Activated CD4-positive, alpha-beta T cell treated with anti-CD3 and anti-CD28 coated beads, Interleukin-2, Interleukin-6, amounts not matched to agents 100 ng/mL and 50 ng/mL, durations not matched to agents 16 hours and 8 hours (primary cell): ENCODE data around the gene LIN54.
"Not testable (repeated sequence)": the region's sequence is repeated elsewhere in the genome, so short reads cannot be mapped to it uniquely, and the experiment has no call there.

ENCODE experiments used
- DNase-seq: peaks from one replicate; pipeline ENCODE4 v3.0.0-alpha.2; 2020

Gene LIN54

GRCh38 chr4:82930848-82931755 is 79.5 kb downstream of the LIN54 start:
- no peak for DNase-seq

GRCh38 chr4:82921795-82922194 is 88.8 kb downstream of the LIN54 start:
- DNase-seq = no peak

- no peak for DNase-seq
Measured at GRCh38 chr4:82919386-82919785, 91.2 kb downstream of the LIN54 start.

- DNase-seq = no peak
Measured at GRCh38 chr4:82918091-82918490, 92.5 kb downstream of the LIN54 start.

GRCh38 chr4:82913968-82914367 is 96.7 kb downstream of the LIN54 start:
- DNase-seq = not testable (repeated sequence)

- DNase-seq = no peak
Measured at GRCh38 chr4:82913305-82913704, 97.3 kb downstream of the LIN54 start.

- no peak for DNase-seq
Measured at GRCh38 chr4:82909326-82909725, 101.3 kb downstream of the LIN54 start.

GRCh38 chr4:82906469-82906868 is 104.2 kb downstream of the LIN54 start:
- DNase-seq = no peak

- DNase-seq = peak; percentile 88
Measured at GRCh38 chr4:82905205-82905604, 105.4 kb downstream of the LIN54 start.

GRCh38 chr4:82903737-82904136 is 106.9 kb downstream of the LIN54 start:
- peak; percentile 59 for DNase-seq

- DNase-seq = no peak
Measured at GRCh38 chr4:82901183-82901718, 109.4 kb downstream of the LIN54 start.

GRCh38 chr4:82900411-82901182 is 110.0 kb downstream of the LIN54 start, which contains the start of gene THAP9:
Gene THAP9 (plus strand): TSS chr4:82900735. CDS start chr4:82900803, 68 bp downstream.
- peak; percentile 99 for DNase-seq

GRCh38 chr4:82900066-82900410 is 110.6 kb downstream of the LIN54 start:
- no peak for DNase-seq

- DNase-seq = peak; percentile 8
Measured at GRCh38 chr4:82899374-82900065, 111.1 kb downstream of the LIN54 start.

GRCh38 chr4:82898322-82899243 is 112.0 kb downstream of the LIN54 start:
- peak; percentile 10 for DNase-seq

- no peak for DNase-seq
Measured at GRCh38 chr4:82896755-82897154, 113.9 kb downstream of the LIN54 start.

- DNase-seq = no peak
Measured at GRCh38 chr4:82893942-82894341, 116.7 kb downstream of the LIN54 start.

GRCh38 chr4:82892467-82892802 is 118.2 kb downstream of the LIN54 start:
- DNase-seq = no peak

GRCh38 chr4:82891707-82892466 is 118.7 kb downstream of the LIN54 start:
- no peak for DNase-seq

GRCh38 chr4:82890901-82891706 is 119.5 kb downstream of the LIN54 start, which contains the start of gene SEC31A:
Gene SEC31A (minus strand): TSS chr4:82891153. CDS start chr4:82881936, 9,217 bp downstream.
- peak; percentile 98 for DNase-seq
